Gastrocnemius medialis (tissue), 4 donors: Measurements from ENCODE around the gene OR10G2. TPM values are rescaled to one million over a fixed set of nuclear protein-coding genes. Genes with fewer than 3 reads are reported as not detected.

Experiments used
- ATAC-seq, 2 donors: fragments of 150-250 bp; one replicate each; pipeline ENCODE4 v1.9.1; 2016
- DNase-seq, 2 donors: peaks; one replicate each; pipeline ENCODE4 v3.0.0-alpha.2; 2019
- H3K27ac ChIP-seq, 4 donors: fragments of 200-600 bp; sonication (generic); 1 replicate in 1 of 4; 2 replicates in 3 of 4; pipeline ENCODE4 v1.5.1; 2016 to 2018; ENCODE audit warnings: mild to moderate bottlenecking in 2 of 4, moderate library complexity in 1 of 4
- H3K27me3 ChIP-seq, 3 donors: fragments of 200-600 bp; sonication (generic) in 2 of 3; 1 replicate in 1 of 3; 2 replicates in 2 of 3; pipeline versions ENCODE4 v1.5.1 to v1.6.0; 2016 to 2019; ENCODE audit warnings: mild to moderate bottlenecking in 1 of 3, moderate library complexity in 1 of 3
- H3K36me3 ChIP-seq, 2 donors: fragments of 200-600 bp; sonication (generic) in 1 of 2; one replicate each; pipeline ENCODE4 v1.5.1; 2017 to 2018
- H3K4me1 ChIP-seq, 2 donors: fragments of 200-600 bp; sonication (generic) in 1 of 2; one replicate each; pipeline ENCODE4 v1.5.1; 2016 to 2017; ENCODE audit warnings: mild to moderate bottlenecking in 2 of 2
- H3K4me3 ChIP-seq, 4 donors: fragments of 200-600 bp; sonication (generic) in 3 of 4; 1 replicate in 1 of 4; 2 replicates in 3 of 4; pipeline ENCODE4 v1.5.1; 2016 to 2019; ENCODE audit warnings: mild to moderate bottlenecking in 2 of 4
- H3K9me3 ChIP-seq, 3 donors: fragments of 200-600 bp; sonication (generic) in 2 of 3; 1 replicate in 1 of 3; 2 replicates in 2 of 3; pipeline ENCODE4 v1.5.1; 2016 to 2019
- CTCF ChIP-seq, 5 experiments: fragments of 450-650 bp in 3 of 5; fragments of 200-600 bp in 2 of 5; sonication (generic) in 2 of 5; IDR thresholded peaks in 4 of 5; conservative IDR thresholded peaks in 1 of 5; 1 replicate in 4 of 5; 2 replicates in 1 of 5; pipeline ENCODE4 v1.5.1; 2016 to 2019; ENCODE audit warnings: antibody characterized with exemption in 5 of 5, mild to moderate bottlenecking in 3 of 5, moderate library complexity in 3 of 5
- POLR2A ChIP-seq, 2 donors: fragments of 450-650 bp; IDR thresholded peaks; one replicate each; pipeline ENCODE4 v1.6.1; 2017; ENCODE audit warnings: antibody characterized with exemption in 2 of 2, mild to moderate bottlenecking in 2 of 2, moderate library complexity in 2 of 2
- in situ Hi-C, 4 donors: fragments of 200-750 bp; cut with MboI; loops; one replicate each; pipeline versions ENCODE4 v1.15.0 to v1.8.0; 2017; ENCODE audit warnings: low sequenced_read_pairs in 4 of 4
- intact Hi-C: fragments of 100-400 bp; cut with DNase I; formaldehyde crosslinking; loops from one replicate; pipeline ENCODE4 v1.15.1; 2023; ENCODE audit warnings: low total_unique reads
- total RNA-seq, 4 donors: library from RNA; depleted of rRNA; stranded (reverse); fragments of >200 nt; gene quantifications; one replicate each; pipeline versions ENCODE4 v1.1.0 to v1.2.3, GENCODE V29; 2016

The OR10G2 gene
- total RNA-seq, 4 donors from 2014 or later: not detected

GRCh38 chr14:21654215-21654614, 19.5 kb upstream of the OR10G2 start:
- H3K9me3 ChIP-seq: no peaks in the 10 kb centered on the region
- no peak overlapping the region for H3K4me3 ChIP-seq
- no peak for DNase-seq
- in situ Hi-C loops (no loop called here), intact Hi-C loops (no loop called here)
- TF ChIP-seq CTCF (IDR thresholded peaks at IDR 0.05 in 4 of 5, conservative IDR thresholded peaks at IDR 0.05 in 1 of 5) (no peak), POLR2A (IDR thresholded peaks at IDR 0.05) (no peak)
- ATAC-seq: no peak
- no peaks in the 10 kb centered on the region for H3K27me3 ChIP-seq
- no peaks in the 10 kb centered on the region for H3K4me1 ChIP-seq
- H3K27ac ChIP-seq: no peak overlapping the region
- no peaks in the 10 kb centered on the region for H3K36me3 ChIP-seq

- Histone ChIP-seq H3K9me3 (no peaks in the 10 kb centered on the region), H3K27ac (no peak within 1 kb of the TSS), H3K27me3 (no peaks in the 10 kb centered on the region), H3K4me3 (no peak within 1 kb of the TSS), H3K36me3 (no peaks in the 10 kb centered on the region), H3K4me1 (no peaks in the 10 kb centered on the region)
- intact Hi-C loops: no loop called here
- TF ChIP-seq CTCF (IDR thresholded peaks at IDR 0.05 in 4 of 5, conservative IDR thresholded peaks at IDR 0.05 in 1 of 5) (no peak), POLR2A (IDR thresholded peaks at IDR 0.05) (no peak)
- DNase-seq (no peak), ATAC-seq (no peak)
- in situ Hi-C loops: no loop called here
These were observed 18.7 kb upstream of the OR10G2 start, which contains the start of gene OR4E2 for GRCh38 chr14:21653331-21653885. OR4E2 (plus strand) TSS chr14:21653835; CDS start chr14:21665083, 11,248 bp downstream.

- Histone ChIP-seq H3K9me3 (no peaks in the 10 kb centered on the region), H3K27me3 (no peaks in the 10 kb centered on the region), H3K4me3 (no peak overlapping the region), H3K4me1 (no peaks in the 10 kb centered on the region), H3K36me3 (no peaks in the 10 kb centered on the region), H3K27ac (no peak overlapping the region)
- no peak for DNase-seq
- intact Hi-C loops (no loop called here), in situ Hi-C loops (no loop called here)
- TF ChIP-seq POLR2A (IDR thresholded peaks at IDR 0.05) (no peak), CTCF (IDR thresholded peaks at IDR 0.05 in 4 of 5, conservative IDR thresholded peaks at IDR 0.05 in 1 of 5) (no peak)
- no peak for ATAC-seq
These were observed 17.6 kb upstream of the OR10G2 start for GRCh38 chr14:21652209-21652808.

- no peaks in the 10 kb centered on the region for H3K27me3 ChIP-seq
- H3K4me3 ChIP-seq: no peak overlapping the region
- in situ Hi-C loops (no loop called here), intact Hi-C loops (no loop called here)
- H3K27ac ChIP-seq: no peak overlapping the region
- H3K9me3 ChIP-seq: no peaks in the 10 kb centered on the region
- no peaks in the 10 kb centered on the region for H3K36me3 ChIP-seq
- ATAC-seq (no peak), DNase-seq (no peak)
- TF ChIP-seq CTCF (IDR thresholded peaks at IDR 0.05 in 4 of 5, conservative IDR thresholded peaks at IDR 0.05 in 1 of 5) (no peak), POLR2A (IDR thresholded peaks at IDR 0.05) (no peak)
- no peaks in the 10 kb centered on the region for H3K4me1 ChIP-seq
These were observed 12.6 kb upstream of the OR10G2 start for GRCh38 chr14:21647380-21647779.
